GM15510 (cell line): ENCODE measurements around the gene KCND2.

Source experiments
- POLR2A ChIP-seq: IDR thresholded peaks from 3 replicates; pipeline ENCODE4 v1.6.1; 2011; ENCODE audit warnings: borderline replicate concordance; ENCODE audit not compliant: insufficient read length; ENCODE audit errors: extremely low read depth

The KCND2 gene

DNA sequence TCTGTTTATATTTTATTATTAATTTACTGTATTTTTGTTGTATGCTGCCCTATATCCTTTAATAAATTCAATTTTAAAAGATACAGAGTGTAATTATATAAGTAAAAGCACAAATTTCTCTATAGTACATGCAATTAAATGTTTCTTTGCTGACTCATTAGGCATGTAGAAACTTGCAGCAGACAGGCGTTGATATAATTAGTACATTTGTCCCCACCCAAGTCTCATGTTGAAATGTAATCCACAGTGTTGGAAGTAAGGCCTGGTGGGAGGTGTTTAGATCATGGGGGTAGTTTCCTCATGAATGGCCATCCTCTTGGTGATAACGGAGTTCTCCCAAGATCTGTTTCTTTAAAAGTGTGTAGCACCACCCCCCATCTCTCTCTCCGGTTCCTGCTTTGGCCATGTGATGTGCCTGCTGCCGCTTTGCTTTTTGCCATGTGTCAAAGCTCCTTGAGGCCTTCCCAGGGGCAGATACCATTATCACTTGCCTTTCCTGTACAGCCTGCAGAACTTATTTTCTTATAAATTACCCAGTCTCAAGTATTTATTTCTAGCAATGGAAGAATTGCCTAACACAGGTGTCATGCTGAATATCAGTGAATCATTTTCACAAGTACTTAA lies 521.2 kb downstream of the KCND2 start:
- TF ChIP-seq POLR2A = no peak

DNA sequence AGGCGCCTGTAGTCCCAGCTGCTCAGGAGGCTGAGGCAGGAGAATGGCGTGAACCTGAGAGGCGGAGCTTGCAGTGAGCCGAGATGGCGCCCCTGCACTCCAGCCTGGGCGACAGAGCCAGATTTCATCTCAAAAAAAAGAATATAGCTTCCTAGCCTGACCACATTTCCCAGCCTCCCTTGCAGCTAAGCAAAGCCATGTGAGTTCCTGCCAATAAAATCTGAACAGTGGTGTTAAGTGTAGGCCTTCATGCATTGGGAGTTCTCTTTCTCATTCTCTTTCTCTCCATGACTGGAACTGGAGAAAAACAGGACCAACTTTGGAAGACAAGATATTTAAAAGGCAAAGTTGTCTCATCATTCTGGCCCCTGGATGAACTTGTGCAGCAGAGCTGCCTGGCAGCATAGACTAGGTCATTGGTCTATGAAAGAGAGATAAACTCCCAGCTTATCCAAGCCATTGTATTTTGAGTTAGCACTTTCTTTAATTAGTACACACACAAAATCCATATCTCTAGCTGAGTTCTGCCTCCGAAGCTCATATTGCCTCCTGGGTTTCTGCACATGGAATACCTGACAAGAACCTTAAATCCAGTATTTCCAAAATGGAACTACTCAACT lies 524.2 kb downstream of the KCND2 start:
- no peak for TF ChIP-seq POLR2A

- TF ChIP-seq POLR2A = no peak
Observed at GRCh38 chr7:120799147-120799546, 526.2 kb downstream of the KCND2 start.
